Measurements from ENCODE around the gene IQGAP2. TPM values are rescaled to one million over a fixed set of nuclear protein-coding genes. Genes with fewer than 3 reads are reported as not detected.

Gene IQGAP2
- total RNA-seq, 1 donor, result 1.2 TPM

- no peak overlapping the region for H3K4me3 ChIP-seq (ENCODE audit: low read depth, low read length)
- peak; percentile 56 for DNase-seq (ENCODE audit: low read depth)
- TF ChIP-seq, protein P1, sequence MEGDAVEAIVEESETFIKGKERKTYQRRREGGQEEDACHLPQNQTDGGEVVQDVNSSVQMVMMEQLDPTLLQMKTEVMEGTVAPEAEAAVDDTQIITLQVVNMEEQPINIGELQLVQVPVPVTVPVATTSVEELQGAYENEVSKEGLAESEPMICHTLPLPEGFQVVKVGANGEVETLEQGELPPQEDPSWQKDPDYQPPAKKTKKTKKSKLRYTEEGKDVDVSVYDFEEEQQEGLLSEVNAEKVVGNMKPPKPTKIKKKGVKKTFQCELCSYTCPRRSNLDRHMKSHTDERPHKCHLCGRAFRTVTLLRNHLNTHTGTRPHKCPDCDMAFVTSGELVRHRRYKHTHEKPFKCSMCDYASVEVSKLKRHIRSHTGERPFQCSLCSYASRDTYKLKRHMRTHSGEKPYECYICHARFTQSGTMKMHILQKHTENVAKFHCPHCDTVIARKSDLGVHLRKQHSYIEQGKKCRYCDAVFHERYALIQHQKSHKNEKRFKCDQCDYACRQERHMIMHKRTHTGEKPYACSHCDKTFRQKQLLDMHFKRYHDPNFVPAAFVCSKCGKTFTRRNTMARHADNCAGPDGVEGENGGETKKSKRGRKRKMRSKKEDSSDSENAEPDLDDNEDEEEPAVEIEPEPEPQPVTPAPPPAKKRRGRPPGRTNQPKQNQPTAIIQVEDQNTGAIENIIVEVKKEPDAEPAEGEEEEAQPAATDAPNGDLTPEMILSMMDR (IDR thresholded peaks at IDR 0.05; ENCODE audit: insufficient read depth, low read length), result no peak
Measured at GRCh38 chr5:76500633-76501393, 97.7 kb downstream of the IQGAP2 start.

DNA sequence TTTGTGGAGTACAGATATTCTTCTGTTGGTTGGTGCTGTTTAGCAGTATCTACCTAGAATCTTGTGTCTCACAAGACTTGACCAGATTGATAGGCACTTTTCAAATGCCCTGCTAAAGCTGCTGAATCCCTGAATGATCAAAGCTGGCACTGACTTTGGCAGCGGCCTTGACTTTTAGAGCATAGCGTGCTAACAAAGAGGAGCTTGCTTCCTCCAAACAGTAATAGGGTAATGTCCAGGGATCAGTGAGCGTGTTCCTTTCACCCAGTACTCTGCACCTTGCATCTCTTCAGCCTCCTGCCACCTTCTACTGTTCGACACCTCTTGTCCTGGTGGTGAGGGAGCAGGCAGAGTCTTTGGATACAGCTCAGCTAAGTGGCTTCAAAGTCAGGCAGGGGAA lies 100.8 kb downstream of the IQGAP2 start:
- TF ChIP-seq, protein P1 (IDR thresholded peaks at IDR 0.05; ENCODE audit: insufficient read depth, low read length), result no peak
- no peak for DNase-seq (ENCODE audit: low read depth)
- no peak overlapping the region for H3K4me3 ChIP-seq (ENCODE audit: low read depth, low read length)

- TF ChIP-seq, protein P1 (IDR thresholded peaks at IDR 0.05; ENCODE audit: insufficient read depth, low read length), result no peak
- no peak for DNase-seq (ENCODE audit: low read depth)
- H3K4me3 ChIP-seq (ENCODE audit: low read depth, low read length), result no peak overlapping the region
Measured at GRCh38 chr5:76504901-76505564, 101.9 kb downstream of the IQGAP2 start.

DNA sequence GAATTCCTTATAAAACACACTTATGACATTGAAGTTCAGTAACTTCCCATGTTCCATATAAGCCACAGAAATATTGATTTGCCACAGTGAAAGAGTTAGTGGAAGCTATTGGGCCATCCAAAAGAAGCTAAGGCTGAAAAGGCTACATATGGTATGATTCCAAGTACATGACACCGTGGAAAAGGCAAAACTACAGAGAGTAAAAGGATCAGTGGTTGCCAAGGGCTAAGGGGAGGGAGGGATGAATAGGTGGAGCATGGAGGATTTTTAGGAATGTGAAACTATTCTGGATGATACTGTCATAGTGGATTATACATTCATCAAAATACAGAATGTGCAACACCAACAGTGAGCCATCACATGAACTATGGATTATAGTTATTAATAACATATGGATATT lies 110.4 kb downstream of the IQGAP2 start:
- no peak overlapping the region for H3K4me3 ChIP-seq (ENCODE audit: low read depth, low read length)
- DNase-seq (ENCODE audit: low read depth), result peak; percentile 3
- TF ChIP-seq, protein P1 (IDR thresholded peaks at IDR 0.05; ENCODE audit: insufficient read depth, low read length), result no peak

GRCh38 chr5:76514292-76514691 lies 111.2 kb downstream of the IQGAP2 start:
- no peak for DNase-seq (ENCODE audit: low read depth)
- TF ChIP-seq, protein P1 (IDR thresholded peaks at IDR 0.05; ENCODE audit: insufficient read depth, low read length), result no peak
- H3K4me3 ChIP-seq (ENCODE audit: low read depth, low read length), result no peak overlapping the region

- no peak for DNase-seq (ENCODE audit: low read depth)
- H3K4me3 ChIP-seq (ENCODE audit: low read depth, low read length), result no peak overlapping the region
- TF ChIP-seq, protein P1 (IDR thresholded peaks at IDR 0.05; ENCODE audit: insufficient read depth, low read length), result no peak
Measured at GRCh38 chr5:76514713-76515112, 111.6 kb downstream of the IQGAP2 start.

Measured in fibroblast of the aortic adventitia (primary cell).